H1 (cell line): Measurements from ENCODE around the gene PAQR8.

Experiments
- BCL11A ChIP-seq, 2 experiments: IDR thresholded peaks; one replicate each; pipeline ENCODE4 v1.6.1; 2011; ENCODE audit warnings: low read depth in 2 of 2, low read length in 2 of 2, mild to moderate bottlenecking in 2 of 2
- CBX8 ChIP-seq: fragments of 300-800, 300-1000 bp; sonication (generic); IDR thresholded peaks from 2 replicates; pipeline ENCODE4 v1.7.1; 2016; ENCODE audit warnings: low read depth, low read length, borderline replicate concordance
- CEBPB ChIP-seq: IDR thresholded peaks from 2 replicates; pipeline ENCODE4 v1.6.1; 2012; ENCODE audit warnings: low read depth, low read length
- CTCF ChIP-seq, 3 experiments: IDR thresholded peaks; 1 replicate in 2 of 3; 2 replicates in 1 of 3; pipeline versions ENCODE4 v1.5.1 to v1.6.1; 2011; ENCODE audit warnings: low read length in 3 of 3, mild to moderate bottlenecking in 3 of 3, inconsistent platforms in 2 of 3, low read depth in 1 of 3, moderate library complexity in 1 of 3; ENCODE audit not compliant: insufficient read depth in 1 of 3; ENCODE audit errors: control extremely low read depth in 1 of 3
- EP300 ChIP-seq, 2 experiments: IDR thresholded peaks; 1 replicate in 1 of 2; 2 replicates in 1 of 2; pipeline ENCODE4 v1.6.1; 2011 to 2012; ENCODE audit warnings: low read depth in 2 of 2, low read length in 2 of 2, mild to moderate bottlenecking in 2 of 2, borderline replicate concordance in 1 of 2, inconsistent platforms in 1 of 2, moderate library complexity in 1 of 2
- GTF2F1 ChIP-seq: IDR thresholded peaks from 2 replicates; pipeline ENCODE4 v1.6.1; 2012; ENCODE audit warnings: low read depth, low read length, improper control_type of control experiment, borderline replicate concordance
- JUND ChIP-seq: IDR thresholded peaks from 2 replicates; pipeline ENCODE4 v1.6.1; 2011; ENCODE audit warnings: mild to moderate bottlenecking, improper control_type of control experiment, low read length
- POLR2A ChIP-seq, 2 experiments: IDR thresholded peaks; 1 replicate in 1 of 2; 2 replicates in 1 of 2; pipeline ENCODE4 v1.6.1; 2011; ENCODE audit warnings: low read depth in 2 of 2, low read length in 2 of 2, mild to moderate bottlenecking in 2 of 2; ENCODE audit errors: control extremely low read depth in 1 of 2
- POLR2AphosphoS5 ChIP-seq: IDR thresholded peaks from 2 replicates; pipeline ENCODE4 v1.6.1; 2011; ENCODE audit warnings: low read depth, low read length
- RBBP5 ChIP-seq: IDR thresholded peaks from 2 replicates; pipeline ENCODE4 v1.7.1; 2012; ENCODE audit warnings: low read depth, mild to moderate bottlenecking, inconsistent platforms, low read length, moderate library complexity, borderline replicate concordance
- RFX5 ChIP-seq: IDR thresholded peaks from 2 replicates; pipeline ENCODE4 v1.6.1; 2011; ENCODE audit warnings: low read depth, low read length, improper control_type of control experiment, borderline replicate concordance
- TAF1 ChIP-seq: IDR thresholded peaks from 2 replicates; pipeline ENCODE4 v1.6.1; 2011; ENCODE audit warnings: mild to moderate bottlenecking, low read depth, low read length
- TF ChIP-seq, protein P1 (sequence below): IDR thresholded peaks from 2 replicates; pipeline ENCODE4 v1.6.1; 2011; ENCODE audit warnings: low read depth, mild to moderate bottlenecking, low read length; ENCODE audit not compliant: insufficient read depth

DNA sequence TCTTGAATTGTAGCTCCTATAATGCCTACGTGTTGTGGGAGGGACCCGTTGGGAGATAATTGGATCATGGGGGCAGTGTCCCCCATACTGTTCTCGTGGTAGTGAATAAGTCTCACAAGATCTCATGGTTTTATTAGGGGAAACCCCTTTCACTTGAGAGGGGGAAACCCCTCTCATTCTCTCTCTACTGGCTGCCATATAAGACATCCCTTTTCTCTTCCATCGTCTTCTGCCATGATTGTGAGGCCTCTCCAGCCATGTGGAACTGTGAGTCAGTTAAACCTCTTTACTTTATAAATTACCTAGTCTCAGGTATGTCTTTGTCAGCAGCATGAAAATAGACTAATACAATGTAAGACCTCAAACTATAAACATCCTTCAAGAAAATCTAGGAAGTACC, 23.1 kb downstream of the PAQR8 start:
- TF ChIP-seq CTCF (IDR thresholded peaks at IDR 0.05; ENCODE audit: control extremely low read depth in 1 of 3, insufficient read depth in 1 of 3, low read depth in 1 of 3, low read length in 3 of 3) (no peak), POLR2AphosphoS5 (no peak), EP300 (IDR thresholded peaks at IDR 0.05; ENCODE audit: borderline replicate concordance in 1 of 2, low read depth in 2 of 2, low read length in 2 of 2) (no peak), BCL11A (IDR thresholded peaks at IDR 0.05; ENCODE audit: low read depth in 2 of 2, low read length in 2 of 2) (no peak), RFX5 (no peak), POLR2A (IDR thresholded peaks at IDR 0.05; ENCODE audit: control extremely low read depth in 1 of 2, low read depth in 2 of 2, low read length in 2 of 2) (no peak), CBX8 (no peak), TAF1 (no peak), JUND (no peak), CEBPB (no peak), GTF2F1 (no peak), RBBP5 (no peak)
- TF ChIP-seq, protein P1, sequence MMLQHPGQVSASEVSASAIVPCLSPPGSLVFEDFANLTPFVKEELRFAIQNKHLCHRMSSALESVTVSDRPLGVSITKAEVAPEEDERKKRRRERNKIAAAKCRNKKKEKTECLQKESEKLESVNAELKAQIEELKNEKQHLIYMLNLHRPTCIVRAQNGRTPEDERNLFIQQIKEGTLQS: no peak
